Measurements from ENCODE around the gene CSTF2T.

DNA sequence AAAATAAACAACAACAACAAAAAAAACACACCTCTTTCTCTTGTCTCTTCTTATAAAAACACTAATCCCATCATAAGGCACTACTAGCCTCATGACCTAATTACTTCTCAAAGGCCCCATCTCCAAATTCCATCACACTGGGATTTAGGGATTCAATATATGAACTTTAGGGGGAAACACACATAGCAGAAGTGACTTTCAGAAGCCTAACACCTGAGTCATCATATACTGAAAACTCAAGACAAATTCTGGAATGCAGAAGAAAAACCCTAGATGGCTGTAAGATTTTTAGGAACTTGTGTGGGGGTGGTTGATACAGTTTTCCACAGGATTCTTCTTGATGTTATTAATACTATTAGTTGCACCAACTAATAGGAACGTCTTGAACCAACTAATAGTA, 33.7 kb upstream of the CSTF2T start:
- TF ChIP-seq, protein P1, sequence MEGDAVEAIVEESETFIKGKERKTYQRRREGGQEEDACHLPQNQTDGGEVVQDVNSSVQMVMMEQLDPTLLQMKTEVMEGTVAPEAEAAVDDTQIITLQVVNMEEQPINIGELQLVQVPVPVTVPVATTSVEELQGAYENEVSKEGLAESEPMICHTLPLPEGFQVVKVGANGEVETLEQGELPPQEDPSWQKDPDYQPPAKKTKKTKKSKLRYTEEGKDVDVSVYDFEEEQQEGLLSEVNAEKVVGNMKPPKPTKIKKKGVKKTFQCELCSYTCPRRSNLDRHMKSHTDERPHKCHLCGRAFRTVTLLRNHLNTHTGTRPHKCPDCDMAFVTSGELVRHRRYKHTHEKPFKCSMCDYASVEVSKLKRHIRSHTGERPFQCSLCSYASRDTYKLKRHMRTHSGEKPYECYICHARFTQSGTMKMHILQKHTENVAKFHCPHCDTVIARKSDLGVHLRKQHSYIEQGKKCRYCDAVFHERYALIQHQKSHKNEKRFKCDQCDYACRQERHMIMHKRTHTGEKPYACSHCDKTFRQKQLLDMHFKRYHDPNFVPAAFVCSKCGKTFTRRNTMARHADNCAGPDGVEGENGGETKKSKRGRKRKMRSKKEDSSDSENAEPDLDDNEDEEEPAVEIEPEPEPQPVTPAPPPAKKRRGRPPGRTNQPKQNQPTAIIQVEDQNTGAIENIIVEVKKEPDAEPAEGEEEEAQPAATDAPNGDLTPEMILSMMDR (conservative IDR thresholded peaks at IDR 0.05), result no peak
- TF ChIP-seq ZFX (IDR thresholded peaks at IDR 0.05), result no peak

Data from C4-2B (cell line).